GM19328 (cell line): ENCODE results near the gene SNF8.

Experiments
- ATAC-seq: cut with Tn5 transposase; IDR thresholded peaks from one replicate; pipeline ENCODE4 v1.9.1; 2021; ENCODE audit warnings: mild to moderate bottlenecking, moderate library complexity; ENCODE audit not compliant: unreplicated experiment

The SNF8 gene

GRCh38 chr17:48929812-48930165 is 14.9 kb downstream of the SNF8 start:
- ATAC-seq = no peak

GRCh38 chr17:48928876-48929811 is 15.5 kb downstream of the SNF8 start:
- no peak for ATAC-seq

- ATAC-seq = no peak
These were observed 16.5 kb downstream of the SNF8 start for GRCh38 chr17:48927978-48928745.

GRCh38 chr17:48925991-48926342 is 18.7 kb downstream of the SNF8 start:
- no peak for ATAC-seq

GRCh38 chr17:48925251-48925990 is 19.2 kb downstream of the SNF8 start:
- ATAC-seq = no peak

- no peak for ATAC-seq
These were observed 29.0 kb downstream of the SNF8 start for GRCh38 chr17:48915459-48916282.

- ATAC-seq = no peak
These were observed 32.2 kb downstream of the SNF8 start for GRCh38 chr17:48912476-48912875.

- no peak for ATAC-seq
These were observed 34.3 kb downstream of the SNF8 start for GRCh38 chr17:48910370-48910769.

- ATAC-seq = no peak
These were observed 34.9 kb downstream of the SNF8 start for GRCh38 chr17:48909783-48910182.

GRCh38 chr17:48908853-48909394 is 35.7 kb downstream of the SNF8 start:
- ATAC-seq = peak; percentile 33

- peak; percentile 77 for ATAC-seq
These were observed 36.4 kb downstream of the SNF8 start, which contains the start of gene UBE2Z for GRCh38 chr17:48908047-48908843. UBE2Z (plus strand) TSS chr17:48908407; CDS start chr17:48908504, 97 bp downstream.

- no peak for ATAC-seq
These were observed 37.0 kb downstream of the SNF8 start for GRCh38 chr17:48907713-48908046.

- no peak for ATAC-seq
These were observed 38.6 kb downstream of the SNF8 start for GRCh38 chr17:48905987-48906515.

- ATAC-seq = no peak
These were observed 40.2 kb downstream of the SNF8 start for GRCh38 chr17:48904428-48904827.

- no peak for ATAC-seq
These were observed 41.2 kb downstream of the SNF8 start for GRCh38 chr17:48903401-48903800.

- ATAC-seq = no peak
These were observed 43.4 kb downstream of the SNF8 start for GRCh38 chr17:48901241-48901640.

- no peak for ATAC-seq
These were observed 49.8 kb downstream of the SNF8 start for GRCh38 chr17:48894886-48895285.

- ATAC-seq = no peak
These were observed 50.8 kb downstream of the SNF8 start for GRCh38 chr17:48893646-48894508.
